HG03025 (cell line): ENCODE measurements around the gene TSPAN5.
A peak's percentile ranks its signal among the peaks of the same experiment; 100 is the strongest.

Experiments
- ATAC-seq: cut with Tn5 transposase; IDR thresholded peaks from one replicate; pipeline ENCODE4 v1.9.1; 2021; ENCODE audit warnings: mild to moderate bottlenecking, moderate library complexity; ENCODE audit not compliant: unreplicated experiment, low FRiP score

TSPAN5 gene

DNA sequence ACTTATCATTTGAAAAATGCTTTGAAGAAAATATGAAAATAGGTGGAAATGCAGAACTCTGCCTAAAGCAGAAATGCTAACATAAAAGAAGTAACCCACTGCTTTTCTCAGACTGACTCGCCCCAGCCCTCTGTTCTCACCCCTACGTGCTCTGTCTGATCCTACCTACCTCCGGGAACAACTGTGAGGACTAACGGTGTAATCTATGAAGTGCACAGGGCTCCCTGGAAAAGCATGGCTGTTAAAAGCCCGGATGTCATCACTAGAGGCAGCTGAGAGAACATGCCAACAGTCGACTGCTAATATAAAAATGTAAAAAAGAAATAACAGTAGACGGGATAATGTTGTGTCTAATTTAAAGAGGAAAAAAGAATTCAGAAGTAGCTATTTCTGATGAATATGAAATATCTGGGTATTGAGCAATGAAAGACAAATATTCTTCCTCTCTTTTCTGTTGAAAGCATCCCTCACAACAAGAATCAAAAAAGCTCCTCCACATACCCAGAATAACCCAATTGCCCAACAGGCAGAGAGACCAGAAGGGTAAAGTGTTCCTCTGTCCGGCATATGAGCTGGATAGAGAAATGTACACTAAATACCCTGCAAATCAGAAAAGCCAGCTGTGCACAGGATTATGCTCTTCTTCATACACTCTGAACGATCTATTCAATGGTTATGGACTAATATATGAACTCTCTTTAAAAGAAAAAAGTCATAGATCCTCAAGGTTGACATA is 130.7 kb downstream of the TSPAN5 start:
- no peak for ATAC-seq

DNA sequence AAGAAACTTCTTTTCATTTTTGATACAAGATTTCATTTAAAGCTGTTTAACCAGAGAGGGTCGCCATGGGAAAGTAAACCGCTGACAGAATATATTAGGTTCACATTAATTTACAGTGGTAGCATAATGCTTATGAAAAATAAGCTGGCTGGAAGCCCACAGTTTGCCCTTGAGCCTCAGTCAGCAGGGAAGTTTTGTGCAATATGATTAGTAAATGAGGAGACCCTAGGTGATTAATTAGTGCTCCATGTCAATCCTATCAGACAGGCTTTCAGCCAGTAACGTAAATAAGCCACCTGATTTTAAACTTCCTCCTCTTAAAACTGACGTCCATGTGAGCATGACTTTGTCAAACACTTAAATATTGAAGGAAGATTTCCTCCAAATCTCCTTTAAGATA is 134.2 kb downstream of the TSPAN5 start:
- no peak for ATAC-seq

DNA sequence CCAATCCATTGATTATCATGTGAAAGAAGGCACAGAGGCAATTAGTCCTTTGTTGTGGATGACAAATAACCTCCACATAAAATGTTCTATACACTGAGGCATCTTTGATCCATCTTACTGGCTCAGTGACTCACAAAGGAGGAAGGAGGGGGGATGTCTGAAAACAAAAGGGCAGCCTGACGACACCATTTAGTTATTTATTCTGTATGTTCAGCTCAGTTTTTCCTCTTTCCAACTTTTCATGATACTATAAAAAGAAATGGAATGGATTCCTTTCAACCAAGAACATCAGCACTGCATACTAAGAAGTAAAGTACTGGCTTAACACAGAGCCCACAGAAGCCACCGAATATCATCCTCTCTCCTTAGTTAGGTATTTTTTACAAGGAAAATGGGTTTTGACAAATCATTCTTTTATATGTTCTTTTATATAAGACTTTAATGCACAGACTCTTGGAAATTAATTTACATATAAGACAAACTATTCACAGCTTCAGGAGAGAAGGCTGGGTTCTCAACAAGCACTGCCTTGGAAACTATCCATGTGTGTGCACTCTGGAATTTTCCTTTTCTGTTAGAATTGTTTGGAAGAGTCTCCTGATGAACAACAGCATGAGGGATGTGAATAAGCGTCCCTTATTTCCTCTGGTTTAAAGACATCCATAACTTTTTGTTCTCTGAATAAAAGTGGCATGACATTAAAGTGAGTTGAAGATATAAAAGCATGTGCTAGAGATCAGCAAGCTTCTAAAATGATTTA is 135.6 kb downstream of the TSPAN5 start:
- no peak for ATAC-seq

DNA sequence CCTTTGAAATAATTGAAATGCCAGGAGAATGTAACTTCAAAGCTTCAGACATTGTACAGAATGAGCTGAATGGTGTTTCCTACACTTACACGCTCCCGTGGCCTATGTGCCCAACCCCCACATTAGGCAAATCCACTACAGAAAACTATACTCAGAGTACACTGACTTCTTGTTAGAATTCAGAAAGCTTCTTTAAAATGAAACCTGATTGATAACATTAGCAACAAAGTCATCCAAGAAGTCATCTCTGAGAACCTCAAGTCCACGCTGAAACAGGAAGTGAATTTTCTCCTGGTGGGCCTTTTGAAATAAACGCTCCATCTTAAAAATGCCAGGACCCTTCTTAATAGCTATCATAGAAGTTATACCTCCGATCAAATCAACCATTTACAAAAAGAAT is 136.3 kb downstream of the TSPAN5 start:
- no peak for ATAC-seq

DNA sequence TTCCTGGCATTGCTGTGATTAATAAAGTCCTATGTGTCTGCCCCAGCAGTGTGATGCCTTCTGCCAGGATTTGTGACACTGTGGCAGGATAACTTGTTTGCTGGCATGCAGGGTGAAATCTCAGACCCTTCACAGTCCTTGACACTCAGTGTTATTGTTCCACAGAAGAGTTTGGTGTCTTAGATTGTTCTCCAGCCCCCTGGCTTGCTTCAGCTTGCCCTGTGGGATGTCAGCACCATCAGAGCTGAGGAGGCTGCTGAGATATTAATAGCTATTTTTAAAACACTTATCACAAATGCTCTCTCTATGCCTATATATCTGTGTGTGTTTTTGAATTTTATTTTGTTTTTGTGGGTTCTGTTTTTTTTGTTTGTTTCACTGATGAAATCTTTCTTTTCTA is 136.9 kb downstream of the TSPAN5 start:
- no peak for ATAC-seq

DNA sequence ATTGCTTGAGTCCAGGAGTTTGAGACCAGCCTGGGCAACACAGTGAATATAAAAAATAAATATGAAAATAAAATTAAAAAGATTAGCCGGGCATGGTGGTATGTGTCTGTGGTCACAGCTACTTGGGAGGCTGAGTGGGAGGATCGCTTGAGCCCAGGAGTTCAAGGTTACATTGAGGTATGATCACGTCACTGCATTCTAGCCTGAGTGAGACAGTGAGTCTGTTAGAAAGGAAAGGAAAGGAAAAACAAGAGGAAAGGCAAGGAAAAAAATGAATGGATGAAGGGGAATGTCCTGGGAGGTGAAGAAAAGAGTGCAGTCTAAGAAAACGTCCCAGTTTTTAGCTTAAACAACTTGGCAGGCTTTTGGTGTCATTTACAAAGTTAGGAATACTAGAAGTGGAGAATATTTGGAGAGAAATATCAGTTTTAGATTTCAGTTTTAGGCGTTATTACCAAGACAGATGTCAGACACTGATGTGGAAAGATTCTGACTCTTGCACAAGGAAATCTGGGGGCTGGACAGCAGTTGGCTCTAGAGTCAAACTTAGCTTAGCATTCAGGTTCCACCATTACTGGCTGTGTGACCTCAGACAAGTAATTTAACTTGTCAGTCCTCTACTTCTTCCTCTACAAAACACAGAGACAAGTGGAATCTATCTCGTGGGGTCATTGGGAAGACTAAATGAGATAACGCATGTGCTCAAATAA is 139.0 kb downstream of the TSPAN5 start:
- no peak for ATAC-seq

DNA sequence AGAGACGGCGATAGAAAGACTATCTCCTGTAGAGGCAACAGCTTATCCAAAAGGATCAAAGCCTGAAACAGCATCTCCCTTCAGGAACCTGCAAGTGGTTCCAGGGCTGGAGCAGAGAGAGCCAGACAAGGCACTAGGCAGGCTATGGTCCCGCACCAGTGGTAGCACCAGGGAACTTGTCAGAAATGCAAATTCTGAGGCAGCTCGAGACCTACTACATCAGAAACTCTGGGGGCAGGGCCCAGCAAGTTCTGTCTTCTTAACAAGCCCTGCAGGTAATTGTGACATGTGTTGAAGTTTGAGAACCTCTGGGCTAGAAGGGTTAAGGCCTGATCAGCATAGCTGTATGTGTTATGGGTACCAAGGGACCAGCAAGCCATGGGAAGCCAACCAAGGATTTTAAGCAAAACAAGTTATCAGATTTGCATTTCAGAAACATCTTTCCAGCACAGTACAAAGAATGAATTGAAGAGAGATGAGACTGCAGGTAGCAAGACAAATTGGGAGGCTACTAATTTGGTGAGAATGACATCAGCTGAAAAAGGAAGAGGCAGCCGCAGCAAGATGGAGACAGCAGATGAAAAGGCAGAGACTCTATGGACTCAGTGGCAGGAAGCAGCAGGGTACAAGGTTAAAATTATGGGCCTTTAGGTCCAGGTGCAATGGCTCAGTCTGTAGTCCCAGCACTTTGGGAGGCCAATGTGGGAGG is 139.7 kb downstream of the TSPAN5 start:
- ATAC-seq: peak; percentile 97

DNA sequence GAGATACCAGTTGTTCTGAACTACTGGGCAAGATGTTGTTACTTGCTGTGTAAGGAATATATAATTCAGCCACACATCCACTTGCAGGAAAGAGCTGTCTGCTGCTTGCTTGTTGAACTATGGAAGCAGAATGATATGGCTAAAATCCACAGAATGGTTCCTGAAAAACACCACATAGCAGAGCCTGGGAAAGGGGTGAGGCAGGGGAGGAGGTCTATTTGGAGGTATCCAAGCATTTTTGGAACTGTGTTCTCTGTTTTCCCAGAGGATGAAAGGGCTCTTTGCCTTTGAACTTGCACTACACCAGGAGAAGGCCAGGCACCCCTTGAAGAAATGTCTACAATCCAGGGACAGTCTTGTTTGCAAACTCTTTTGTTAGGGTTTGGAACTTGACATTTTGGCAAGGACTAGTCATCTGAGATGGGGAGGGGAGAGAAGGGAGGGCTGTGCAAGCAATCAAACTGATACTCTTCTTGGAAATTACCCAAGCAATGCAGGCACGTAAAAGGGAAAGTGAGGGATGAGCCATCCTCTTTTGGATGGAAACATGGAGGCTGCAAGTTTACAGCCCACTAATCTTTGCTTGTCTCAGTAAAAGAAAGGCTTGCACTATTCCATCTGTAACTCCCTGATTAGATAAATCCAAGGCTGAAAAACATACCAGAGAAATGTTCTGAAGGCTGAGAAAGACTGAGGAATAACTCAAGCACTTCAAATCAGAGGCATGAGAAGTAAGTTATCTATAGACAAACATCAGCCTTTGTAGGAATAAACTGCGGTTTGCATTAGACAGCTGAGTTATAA is 141.0 kb downstream of the TSPAN5 start:
- no peak for ATAC-seq

DNA sequence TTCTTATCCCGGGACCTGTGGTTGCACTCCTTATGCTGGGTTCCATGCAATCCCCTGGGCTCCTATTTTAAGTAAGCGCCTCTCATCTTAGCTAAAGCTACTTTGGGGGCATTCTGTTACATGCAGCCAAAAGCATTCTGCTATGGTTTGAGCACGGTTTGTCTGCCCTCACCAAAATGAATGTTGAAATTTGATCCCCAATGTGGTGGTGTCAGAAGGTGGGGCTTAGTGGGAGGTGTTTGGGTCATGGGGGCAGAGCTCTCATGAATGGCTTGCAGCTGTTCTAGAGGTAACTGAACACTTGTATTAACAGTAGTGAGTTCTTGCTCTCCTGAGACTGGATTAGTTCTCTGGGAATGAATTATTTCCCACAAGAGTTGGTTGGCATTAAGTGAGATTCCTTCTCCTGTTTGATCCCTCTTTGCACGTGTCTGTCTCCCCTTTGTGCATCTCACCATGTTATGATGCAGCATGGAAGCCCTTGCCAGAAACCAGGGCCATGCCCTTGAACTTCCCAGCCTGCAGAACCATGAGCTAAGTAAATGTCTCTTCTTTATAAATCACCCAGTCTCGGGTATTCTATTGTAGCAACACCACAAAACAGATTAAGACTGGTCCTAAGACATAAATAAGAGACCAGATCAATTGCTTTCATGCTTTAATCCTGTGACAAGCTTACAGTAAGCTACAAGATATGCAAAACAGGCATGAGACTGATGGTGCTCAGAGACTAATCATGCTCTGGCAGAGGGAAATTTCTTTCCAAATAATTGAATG is 141.8 kb downstream of the TSPAN5 start:
- ATAC-seq: no peak

DNA sequence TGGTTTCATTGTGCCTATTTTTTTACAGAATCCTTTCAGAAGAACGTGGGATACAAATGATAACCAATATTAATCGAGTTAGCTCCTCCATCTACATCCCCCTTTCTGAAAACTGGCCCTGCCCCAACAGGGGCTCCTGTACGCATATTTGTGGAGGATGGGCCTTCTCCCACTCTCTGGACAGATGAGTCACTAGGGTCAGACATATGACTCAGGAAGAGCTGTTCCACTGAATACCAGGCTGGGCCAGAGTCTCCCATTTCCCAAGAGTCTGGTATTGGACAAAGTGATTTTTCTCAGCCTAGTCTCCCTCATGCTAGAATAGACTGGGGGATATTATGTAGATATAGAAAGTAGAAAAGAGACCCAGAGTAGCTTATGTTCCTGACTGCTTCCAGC is 142.4 kb downstream of the TSPAN5 start:
- no peak for ATAC-seq

DNA sequence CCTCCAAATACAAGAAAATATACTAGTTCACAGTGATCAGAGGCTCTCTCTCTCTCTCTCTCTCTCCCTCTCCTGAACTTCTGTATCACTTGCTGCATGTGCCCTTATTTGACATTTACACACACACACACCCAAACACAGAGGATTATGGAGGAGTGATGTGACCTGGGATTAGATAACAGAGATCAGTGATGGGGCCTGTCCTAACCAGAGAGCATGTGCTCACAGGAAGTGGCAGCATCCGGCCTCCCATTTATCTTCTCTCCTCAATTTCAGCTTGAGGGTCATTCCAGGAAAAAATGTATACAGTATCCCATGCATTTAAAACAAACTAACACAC is 143.0 kb downstream of the TSPAN5 start:
- no peak for ATAC-seq

DNA sequence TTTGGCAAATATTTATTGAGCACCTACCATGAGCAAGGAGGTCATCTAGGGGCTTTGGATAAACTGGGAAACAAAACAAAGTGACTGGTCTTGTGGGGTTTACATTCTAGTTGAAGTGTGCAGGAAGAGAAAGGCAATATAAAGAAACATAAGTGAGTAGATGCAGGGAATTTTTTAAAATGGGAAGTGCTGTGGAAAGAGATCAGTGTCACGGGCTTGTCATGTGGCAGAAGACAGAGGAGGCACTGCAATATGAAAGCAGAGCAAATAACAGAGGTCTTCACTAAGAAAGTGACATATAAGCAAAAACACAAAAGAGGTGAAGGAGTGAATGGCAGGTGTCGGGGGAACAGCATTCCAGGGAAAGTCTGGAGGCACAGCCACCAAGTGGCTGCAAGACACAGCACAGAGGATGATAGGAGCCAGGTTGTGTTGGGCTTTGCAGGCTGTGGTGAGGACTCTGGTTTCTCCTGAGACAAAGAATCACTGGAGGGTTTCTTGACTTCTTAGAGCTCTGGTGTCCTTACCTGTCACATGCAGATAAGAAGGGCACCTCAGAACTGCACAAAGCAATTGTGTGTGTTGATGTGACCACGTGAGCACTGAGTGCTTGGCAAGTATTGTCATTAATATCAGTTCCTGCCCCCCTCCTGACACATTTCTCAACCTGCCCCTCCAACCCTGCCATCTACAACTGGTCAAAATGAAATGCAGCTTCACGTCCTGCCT is 143.5 kb downstream of the TSPAN5 start:
- ATAC-seq: no peak

DNA sequence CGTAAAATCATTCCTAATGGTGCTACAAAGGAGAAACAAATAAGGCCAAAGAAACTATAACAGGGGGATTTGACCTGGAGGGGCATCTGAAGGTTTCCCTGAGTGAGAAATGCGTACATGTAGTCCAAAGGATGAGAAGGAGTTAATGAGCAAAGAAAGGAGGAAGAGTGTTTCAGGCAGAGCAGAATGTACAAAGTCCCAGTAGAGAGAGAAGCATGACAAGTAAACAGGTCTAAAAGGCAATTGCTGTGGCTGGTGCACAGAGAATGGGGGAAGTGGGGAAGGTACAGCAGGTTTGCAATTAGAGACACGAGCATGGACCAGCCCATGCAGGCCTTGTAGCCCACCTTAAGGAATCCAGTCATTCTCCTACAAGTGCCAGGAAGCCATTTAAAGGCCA is 145.5 kb downstream of the TSPAN5 start:
- no peak for ATAC-seq

DNA sequence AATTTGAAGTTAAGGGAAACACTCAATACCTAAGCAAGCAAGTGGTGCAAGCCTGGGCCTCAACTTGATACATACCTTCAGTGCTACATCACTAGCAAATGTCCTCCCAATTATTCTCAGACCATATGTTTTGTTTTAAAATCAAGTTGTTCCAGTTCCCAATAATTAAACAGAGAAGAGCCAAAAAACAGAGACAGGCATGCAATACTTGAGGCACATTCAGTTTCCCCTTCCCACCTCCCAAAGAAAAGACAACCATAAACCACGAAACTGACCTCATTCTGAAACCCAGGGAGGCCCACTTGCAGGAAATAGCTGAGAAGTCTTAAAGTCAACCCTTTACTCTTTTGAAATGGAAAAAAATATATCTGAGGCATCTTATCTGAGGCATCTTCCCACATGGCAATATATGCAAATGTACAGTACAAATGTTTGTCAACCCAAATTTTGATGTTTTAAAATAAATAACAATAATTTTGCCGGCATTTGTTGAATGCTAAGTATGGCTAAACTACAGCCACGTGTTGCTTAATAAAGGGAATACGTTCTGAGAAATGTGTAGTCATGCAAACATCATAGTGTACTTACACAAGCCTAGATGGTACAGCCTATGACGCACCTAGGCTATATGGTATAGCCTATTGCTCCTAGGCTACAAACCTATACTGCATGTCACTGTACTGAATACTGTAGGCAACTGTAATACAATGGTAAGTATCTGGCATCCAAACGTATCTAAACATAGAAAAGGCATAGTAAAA is 147.5 kb downstream of the TSPAN5 start:
- no peak for ATAC-seq

DNA sequence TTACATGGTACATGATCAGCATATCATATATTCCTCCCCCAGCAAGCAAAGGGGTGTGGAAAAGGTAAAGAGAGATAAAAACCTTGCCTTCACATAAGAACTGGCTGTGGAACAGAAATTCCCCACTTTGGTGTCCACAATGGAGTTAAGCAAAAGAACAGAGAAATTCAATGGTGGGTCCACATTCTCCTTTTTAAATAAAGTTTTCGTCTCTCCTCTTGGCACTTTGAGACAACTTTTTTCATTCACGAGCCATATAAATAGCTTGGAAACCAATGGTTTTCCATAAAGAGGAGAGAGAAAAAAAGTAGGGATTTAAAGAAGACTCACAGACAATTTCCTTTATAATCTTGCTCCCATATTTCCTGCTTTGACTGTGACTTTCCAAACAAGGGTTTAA is 148.1 kb downstream of the TSPAN5 start:
- no peak for ATAC-seq

DNA sequence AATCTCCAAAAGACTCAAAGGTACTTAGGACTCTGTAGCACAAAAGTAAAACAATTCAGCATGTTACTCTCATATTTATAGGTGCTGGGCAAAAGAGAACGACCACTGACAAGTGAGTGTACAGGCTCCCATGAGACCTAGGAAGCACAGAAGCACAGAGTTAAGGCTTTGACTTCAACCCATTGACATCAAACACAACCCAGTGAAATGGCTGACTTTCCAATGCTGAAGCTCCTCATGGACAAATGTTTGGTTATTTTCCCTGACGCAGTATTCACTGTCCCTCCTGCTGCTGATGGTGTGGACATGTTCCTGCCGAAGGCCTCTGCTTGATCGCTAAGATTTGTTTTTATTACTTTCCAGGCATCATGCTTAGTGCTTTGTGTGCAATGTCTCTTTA is 148.7 kb downstream of the TSPAN5 start:
- no peak for ATAC-seq

DNA sequence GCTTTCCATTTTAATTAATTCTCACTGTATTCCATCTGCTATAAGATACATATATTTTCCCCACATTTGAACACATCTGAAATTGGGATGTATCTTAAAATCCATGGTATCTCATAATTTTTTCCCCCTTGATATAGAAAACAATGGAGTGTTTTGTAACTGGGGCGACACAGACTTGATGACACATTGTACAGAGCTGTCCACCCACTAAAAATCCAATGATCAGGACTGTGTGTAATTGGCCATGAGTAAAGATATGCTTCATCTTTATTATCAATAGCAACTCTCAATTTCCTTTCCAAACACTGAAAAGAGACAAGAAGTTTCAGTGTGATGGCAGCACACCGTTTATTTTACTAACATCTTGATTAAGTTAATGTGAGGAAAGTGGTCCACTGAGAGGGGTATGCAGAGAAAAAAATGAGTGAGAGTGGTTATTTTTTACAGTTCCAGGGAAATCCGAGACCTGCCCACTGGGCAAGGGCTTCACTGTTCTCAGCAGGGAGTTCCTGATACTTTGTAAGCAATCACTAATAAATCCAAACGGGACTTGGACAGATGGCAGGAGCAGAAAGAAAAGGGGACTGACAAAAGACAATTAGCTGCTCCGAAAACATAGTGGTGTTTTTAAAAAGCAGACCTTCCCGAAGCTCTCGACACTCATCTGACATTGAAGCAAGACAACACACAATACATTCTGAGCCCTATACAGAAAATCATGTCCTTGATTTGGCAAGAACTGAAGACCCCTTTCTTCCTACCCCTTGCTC is 149.4 kb downstream of the TSPAN5 start:
- ATAC-seq: no peak
